Lower leg skin (tissue), 3 donors: ENCODE data around the gene NHERF1.

ENCODE experiments used
- POLR2A ChIP-seq, 2 donors: fragments of 450-650 bp; IDR thresholded peaks; one replicate each; pipeline ENCODE4 v1.6.1; 2016 to 2017; ENCODE audit warnings: antibody characterized with exemption in 2 of 2, mild to moderate bottlenecking in 1 of 2, moderate library complexity in 1 of 2
- TF ChIP-seq, protein P1 (sequence below), 3 donors: fragments of 450-650 bp; IDR thresholded peaks; one replicate each; pipeline ENCODE4 v1.5.1; 2016; ENCODE audit warnings: antibody characterized with exemption in 3 of 3, mild to moderate bottlenecking in 3 of 3, moderate library complexity in 2 of 3

DNA sequence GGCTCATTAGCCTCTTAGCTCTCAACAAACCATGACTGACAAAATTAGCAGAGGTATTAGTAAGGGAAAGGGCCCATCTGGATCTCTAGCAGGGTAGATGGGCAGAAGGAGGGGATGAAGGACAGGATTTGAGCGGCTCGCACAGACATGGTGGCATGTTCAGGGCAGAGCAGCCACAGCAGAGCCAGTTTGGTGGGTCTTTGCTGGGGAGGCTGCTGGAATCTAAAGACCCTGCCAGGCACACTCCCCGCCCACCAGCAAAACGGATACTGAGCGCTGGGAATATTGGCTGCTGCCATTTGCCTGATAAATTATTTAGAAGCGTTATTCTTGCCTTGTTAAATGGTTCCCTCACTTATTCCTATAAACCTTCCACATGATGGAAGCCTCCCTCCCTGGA lies 48.4 kb downstream of the NHERF1 start:
- TF ChIP-seq, protein P1, sequence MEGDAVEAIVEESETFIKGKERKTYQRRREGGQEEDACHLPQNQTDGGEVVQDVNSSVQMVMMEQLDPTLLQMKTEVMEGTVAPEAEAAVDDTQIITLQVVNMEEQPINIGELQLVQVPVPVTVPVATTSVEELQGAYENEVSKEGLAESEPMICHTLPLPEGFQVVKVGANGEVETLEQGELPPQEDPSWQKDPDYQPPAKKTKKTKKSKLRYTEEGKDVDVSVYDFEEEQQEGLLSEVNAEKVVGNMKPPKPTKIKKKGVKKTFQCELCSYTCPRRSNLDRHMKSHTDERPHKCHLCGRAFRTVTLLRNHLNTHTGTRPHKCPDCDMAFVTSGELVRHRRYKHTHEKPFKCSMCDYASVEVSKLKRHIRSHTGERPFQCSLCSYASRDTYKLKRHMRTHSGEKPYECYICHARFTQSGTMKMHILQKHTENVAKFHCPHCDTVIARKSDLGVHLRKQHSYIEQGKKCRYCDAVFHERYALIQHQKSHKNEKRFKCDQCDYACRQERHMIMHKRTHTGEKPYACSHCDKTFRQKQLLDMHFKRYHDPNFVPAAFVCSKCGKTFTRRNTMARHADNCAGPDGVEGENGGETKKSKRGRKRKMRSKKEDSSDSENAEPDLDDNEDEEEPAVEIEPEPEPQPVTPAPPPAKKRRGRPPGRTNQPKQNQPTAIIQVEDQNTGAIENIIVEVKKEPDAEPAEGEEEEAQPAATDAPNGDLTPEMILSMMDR (IDR thresholded peaks at IDR 0.05), result no peak
- TF ChIP-seq POLR2A (IDR thresholded peaks at IDR 0.05), result no peak
